ENCODE measurements around the gene HIGD1A. TPM values are rescaled to one million over a fixed set of nuclear protein-coding genes. Genes with fewer than 3 reads are reported as not detected.

Gene HIGD1A
- total and polyA plus RNA-seq, 10 of the 15 experiments (the other 5 are each of a cell fraction or from before 2014, with no cell fraction given) = 73.9 to 487 (median 175) TPM

GRCh38 chr3:42853056-42853455 is 48.8 kb upstream of the HIGD1A start:
- no peak overlapping the region for H3K4me3 ChIP-seq
- H3K36me3 ChIP-seq (ENCODE audit: control insufficient read depth in 2 of 2, insufficient read depth in 2 of 2, low read length in 1 of 2) = no peaks in the 10 kb centered on the region
- no peak overlapping the region for H2AFZ ChIP-seq (ENCODE audit: control insufficient read depth, low read depth, low read length)
- no TSS peak for BruUV-seq (replicated peaks)
- DNase-seq (ENCODE audit: low read depth, low spot score) = no peak
- TF ChIP-seq RFX5 (IDR thresholded peaks at IDR 0.05; ENCODE audit: low read depth, low read length) (no peak), MTA3 (IDR thresholded peaks at IDR 0.05; ENCODE audit: borderline replicate concordance, low read length) (no peak), YBX1 (IDR thresholded peaks at IDR 0.05) (no peak), ZSCAN29 (IDR thresholded peaks at IDR 0.05) (no peak), NR2C2 (IDR thresholded peaks at IDR 0.05; ENCODE audit: borderline replicate concordance, control insufficient read depth, insufficient read length, low read depth) (no peak)
- no peaks in the 10 kb centered on the region for H3K27me3 ChIP-seq (replicated peaks in 1 of 2; ENCODE audit: control insufficient read depth in 2 of 2, insufficient read depth in 2 of 2, low read length in 1 of 2)
- H3K9me3 ChIP-seq (replicated peaks; ENCODE audit: control insufficient read depth, insufficient read depth, low read length) = no peaks in the 10 kb centered on the region
- H3K9ac ChIP-seq (ENCODE audit: control insufficient read depth, insufficient read depth, low read length) = no peak overlapping the region
- H3K27ac ChIP-seq (ENCODE audit: control insufficient read depth, insufficient read depth) = no peak overlapping the region
- CTCF ChIA-PET = no interaction called here
- no peak for FAIRE-seq
- RAD21 ChIA-PET (ENCODE audit: unreplicated experiment) = no interaction called here
- SMC1A ChIA-PET (ENCODE audit: uncharacterized antibody, unreplicated experiment) = interaction anchor here (1.0 kb wide), 1 partner anchor 14 kb away, joined by 3 read pairs; no protein-coding TSS in a partner anchor
- ATAC-seq = no peak
- no peaks in the 10 kb centered on the region for H3K79me2 ChIP-seq (ENCODE audit: control insufficient read depth, insufficient read depth, low read length)
- intact Hi-C loops (cut with micrococcal nuclease; ENCODE audit: unreplicated experiment) = no loop called here
- no peaks in the 10 kb centered on the region for H4K20me1 ChIP-seq (ENCODE audit: control insufficient read depth, insufficient read depth)
- H3K4me2 ChIP-seq (ENCODE audit: control insufficient read depth, insufficient read depth) = no peak overlapping the region
- POLR2A ChIA-PET = no interaction called here
- H3K4me1 ChIP-seq (ENCODE audit: control insufficient read depth, insufficient read depth, low read length) = no peaks in the 10 kb centered on the region
- in situ Hi-C loops (cut with MboI) = no loop called here
- 9% methylated on average over 1 of the region's 1 CpG for WGBS (ENCODE audit: insufficient coverage, insufficient replicate concordance, low lambda C conversion rate, missing lambda C conversion rate)

DNA sequence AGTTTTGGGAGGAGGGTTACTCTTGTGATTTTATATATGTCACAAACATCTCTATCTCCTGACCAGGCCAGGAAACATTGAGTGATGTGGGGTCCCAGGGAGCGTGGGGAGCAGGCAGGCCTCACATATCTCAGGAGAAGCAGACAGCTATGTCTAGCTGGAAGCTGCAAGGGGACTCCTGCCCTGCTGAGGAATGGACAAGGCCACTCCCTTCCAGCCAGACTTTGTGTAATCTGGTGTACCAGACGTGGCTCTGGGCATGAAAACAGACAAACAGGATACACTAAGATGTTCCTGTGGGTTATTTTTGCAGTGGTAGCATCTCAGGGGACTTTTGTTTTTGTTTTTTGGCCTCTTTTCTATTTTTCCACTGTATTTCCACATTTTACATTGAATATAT is 48.2 kb upstream of the HIGD1A start:
- RAD21 ChIA-PET (ENCODE audit: unreplicated experiment) = interaction anchor here (1.4 kb wide), 1 partner anchor 21 kb away, joined by 3 read pairs; no protein-coding TSS in a partner anchor
- Histone ChIP-seq H3K4me1 (ENCODE audit: control insufficient read depth, insufficient read depth, low read length) (no peaks in the 10 kb centered on the region), H3K4me3 (no peak overlapping the region), H3K79me2 (ENCODE audit: control insufficient read depth, insufficient read depth, low read length) (no peaks in the 10 kb centered on the region), H3K9me3 (replicated peaks; ENCODE audit: control insufficient read depth, insufficient read depth, low read length) (no peaks in the 10 kb centered on the region), H3K9ac (ENCODE audit: control insufficient read depth, insufficient read depth, low read length) (no peak overlapping the region), H3K27me3 (replicated peaks in 1 of 2; ENCODE audit: control insufficient read depth in 2 of 2, insufficient read depth in 2 of 2, low read length in 1 of 2) (no peaks in the 10 kb centered on the region), H3K4me2 (ENCODE audit: control insufficient read depth, insufficient read depth) (no peak overlapping the region), H4K20me1 (ENCODE audit: control insufficient read depth, insufficient read depth) (no peaks in the 10 kb centered on the region), H3K36me3 (ENCODE audit: control insufficient read depth in 2 of 2, insufficient read depth in 2 of 2, low read length in 1 of 2) (no peaks in the 10 kb centered on the region), H3K27ac (ENCODE audit: control insufficient read depth, insufficient read depth) (no peak overlapping the region), H2AFZ (ENCODE audit: control insufficient read depth, low read depth, low read length) (no peak overlapping the region)
- POLR2A ChIA-PET = no interaction called here
- BruUV-seq (replicated peaks) = no TSS peak
- CTCF ChIA-PET = interaction anchor here (5.2 kb wide), 1 partner anchor 13 kb away, joined by 24 read pairs; no protein-coding TSS in a partner anchor
- WGBS (ENCODE audit: insufficient coverage, insufficient replicate concordance, low lambda C conversion rate, missing lambda C conversion rate) = 3% methylated on average over 2 of the region's 2 CpGs
- SMC1A ChIA-PET (ENCODE audit: uncharacterized antibody, unreplicated experiment) = no interaction called here
- intact Hi-C loops (cut with micrococcal nuclease; ENCODE audit: unreplicated experiment) = no loop called here
- DNase-seq (ENCODE audit: low read depth, low spot score) (no peak), ATAC-seq (no peak), FAIRE-seq (no peak)
- in situ Hi-C loops (cut with MboI) = no loop called here
- TF ChIP-seq SREBF1 (IDR thresholded peaks at IDR 0.05; ENCODE audit: low read length) (no peak), ASH2L (IDR thresholded peaks at IDR 0.05; ENCODE audit: borderline replicate concordance, low read depth) (no peak), E4F1 (IDR thresholded peaks at IDR 0.05; ENCODE audit: borderline replicate concordance, partially characterized antibody) (no peak)
- TF ChIP-seq, protein P1, sequence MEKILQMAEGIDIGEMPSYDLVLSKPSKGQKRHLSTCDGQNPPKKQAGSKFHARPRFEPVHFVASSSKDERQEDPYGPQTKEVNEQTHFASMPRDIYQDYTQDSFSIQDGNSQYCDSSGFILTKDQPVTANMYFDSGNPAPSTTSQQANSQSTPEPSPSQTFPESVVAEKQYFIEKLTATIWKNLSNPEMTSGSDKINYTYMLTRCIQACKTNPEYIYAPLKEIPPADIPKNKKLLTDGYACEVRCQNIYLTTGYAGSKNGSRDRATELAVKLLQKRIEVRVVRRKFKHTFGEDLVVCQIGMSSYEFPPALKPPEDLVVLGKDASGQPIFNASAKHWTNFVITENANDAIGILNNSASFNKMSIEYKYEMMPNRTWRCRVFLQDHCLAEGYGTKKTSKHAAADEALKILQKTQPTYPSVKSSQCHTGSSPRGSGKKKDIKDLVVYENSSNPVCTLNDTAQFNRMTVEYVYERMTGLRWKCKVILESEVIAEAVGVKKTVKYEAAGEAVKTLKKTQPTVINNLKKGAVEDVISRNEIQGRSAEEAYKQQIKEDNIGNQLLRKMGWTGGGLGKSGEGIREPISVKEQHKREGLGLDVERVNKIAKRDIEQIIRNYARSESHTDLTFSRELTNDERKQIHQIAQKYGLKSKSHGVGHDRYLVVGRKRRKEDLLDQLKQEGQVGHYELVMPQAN (conservative IDR thresholded peaks at IDR 0.05) = no peak

Data from GM12878 (cell line).